ENCODE results near the gene CALML6.
A peak's percentile ranks its signal among the peaks of the same experiment; 100 is the strongest.

The CALML6 gene

DNA sequence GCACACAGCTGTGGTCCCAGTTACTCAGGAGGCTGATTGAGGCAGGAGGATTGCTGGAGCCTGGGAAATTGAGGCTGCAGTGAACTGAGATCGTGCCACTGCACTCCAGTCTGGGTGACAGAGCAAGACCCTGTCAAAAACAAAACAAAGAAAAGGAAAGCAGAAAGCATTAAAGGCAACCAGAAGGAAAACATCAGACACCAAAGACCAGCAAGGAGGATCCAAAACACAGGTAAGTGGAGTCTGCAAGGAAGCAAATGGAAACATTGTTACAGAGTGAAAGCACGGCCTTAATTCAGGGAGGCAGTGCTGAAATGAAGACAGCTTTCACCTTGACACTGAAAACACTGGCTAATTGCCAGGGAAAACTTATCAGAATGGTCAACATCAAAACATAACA is 47.7 kb downstream of the CALML6 start:
- DNase-seq = no peak

GRCh38 chr1:1963570-1963969 is 48.5 kb downstream of the CALML6 start:
- DNase-seq = no peak

GRCh38 chr1:1964811-1965210 is 49.8 kb downstream of the CALML6 start:
- no peak for DNase-seq

- DNase-seq = no peak
Observed at GRCh38 chr1:1965546-1965945, 50.5 kb downstream of the CALML6 start.

GRCh38 chr1:1966071-1966740 is 51.1 kb downstream of the CALML6 start:
- peak in 4 of 58 donors; percentile 7 to 20 (median 18) for DNase-seq

All from anterior cingulate cortex (tissue), 58 donors.